Peyer's patch (tissue), 4 donors: Measurements from ENCODE around the gene PDE4B.

ENCODE experiments used
- POLR2A ChIP-seq, 2 donors: fragments of 450-650 bp; IDR thresholded peaks; one replicate each; pipeline ENCODE4 v1.5.1; 2017; ENCODE audit warnings: antibody characterized with exemption in 2 of 2, mild to moderate bottlenecking in 2 of 2, moderate library complexity in 2 of 2
- TF ChIP-seq, protein P1 (sequence below), 6 experiments: fragments of 450-650 bp in 4 of 6; fragments of 200-600 bp in 2 of 6; sonication (generic) in 1 of 6; IDR thresholded peaks; one replicate each; pipeline ENCODE4 v1.5.1; 2017 to 2019; ENCODE audit warnings: antibody characterized with exemption in 6 of 6, mild to moderate bottlenecking in 3 of 6, moderate library complexity in 1 of 6

DNA sequence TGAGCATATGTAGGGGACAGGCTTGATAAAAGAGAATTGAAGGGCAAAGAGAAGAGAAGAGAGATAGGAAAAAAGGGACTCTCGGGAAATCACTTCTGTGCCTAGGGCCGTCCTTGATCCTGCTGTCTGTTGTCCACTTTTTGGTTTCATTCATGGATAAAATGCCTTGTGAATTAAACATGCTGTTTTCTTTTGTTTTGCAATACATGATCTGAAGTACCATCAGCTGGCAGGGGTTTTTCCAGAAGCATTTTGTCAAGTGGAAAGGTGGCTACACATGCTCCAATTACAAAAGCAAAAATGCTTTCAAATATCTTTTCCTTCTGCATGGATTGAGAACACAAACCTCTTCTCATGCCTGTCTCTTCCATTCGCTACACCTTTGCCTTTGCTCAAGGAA is 361.7 kb downstream of the PDE4B start:
- TF ChIP-seq, protein P1, sequence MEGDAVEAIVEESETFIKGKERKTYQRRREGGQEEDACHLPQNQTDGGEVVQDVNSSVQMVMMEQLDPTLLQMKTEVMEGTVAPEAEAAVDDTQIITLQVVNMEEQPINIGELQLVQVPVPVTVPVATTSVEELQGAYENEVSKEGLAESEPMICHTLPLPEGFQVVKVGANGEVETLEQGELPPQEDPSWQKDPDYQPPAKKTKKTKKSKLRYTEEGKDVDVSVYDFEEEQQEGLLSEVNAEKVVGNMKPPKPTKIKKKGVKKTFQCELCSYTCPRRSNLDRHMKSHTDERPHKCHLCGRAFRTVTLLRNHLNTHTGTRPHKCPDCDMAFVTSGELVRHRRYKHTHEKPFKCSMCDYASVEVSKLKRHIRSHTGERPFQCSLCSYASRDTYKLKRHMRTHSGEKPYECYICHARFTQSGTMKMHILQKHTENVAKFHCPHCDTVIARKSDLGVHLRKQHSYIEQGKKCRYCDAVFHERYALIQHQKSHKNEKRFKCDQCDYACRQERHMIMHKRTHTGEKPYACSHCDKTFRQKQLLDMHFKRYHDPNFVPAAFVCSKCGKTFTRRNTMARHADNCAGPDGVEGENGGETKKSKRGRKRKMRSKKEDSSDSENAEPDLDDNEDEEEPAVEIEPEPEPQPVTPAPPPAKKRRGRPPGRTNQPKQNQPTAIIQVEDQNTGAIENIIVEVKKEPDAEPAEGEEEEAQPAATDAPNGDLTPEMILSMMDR (IDR thresholded peaks at IDR 0.05) = no peak
- no peak for TF ChIP-seq POLR2A (IDR thresholded peaks at IDR 0.05)
